ENCODE measurements around the gene PTPRT. TPM values are rescaled to one million over a fixed set of nuclear protein-coding genes. Genes with fewer than 3 reads are reported as not detected.

Gene PTPRT
- total RNA-seq, 3 donors from 2014 or later = 0.32 to 6.3 (median 4.9) TPM

DNA sequence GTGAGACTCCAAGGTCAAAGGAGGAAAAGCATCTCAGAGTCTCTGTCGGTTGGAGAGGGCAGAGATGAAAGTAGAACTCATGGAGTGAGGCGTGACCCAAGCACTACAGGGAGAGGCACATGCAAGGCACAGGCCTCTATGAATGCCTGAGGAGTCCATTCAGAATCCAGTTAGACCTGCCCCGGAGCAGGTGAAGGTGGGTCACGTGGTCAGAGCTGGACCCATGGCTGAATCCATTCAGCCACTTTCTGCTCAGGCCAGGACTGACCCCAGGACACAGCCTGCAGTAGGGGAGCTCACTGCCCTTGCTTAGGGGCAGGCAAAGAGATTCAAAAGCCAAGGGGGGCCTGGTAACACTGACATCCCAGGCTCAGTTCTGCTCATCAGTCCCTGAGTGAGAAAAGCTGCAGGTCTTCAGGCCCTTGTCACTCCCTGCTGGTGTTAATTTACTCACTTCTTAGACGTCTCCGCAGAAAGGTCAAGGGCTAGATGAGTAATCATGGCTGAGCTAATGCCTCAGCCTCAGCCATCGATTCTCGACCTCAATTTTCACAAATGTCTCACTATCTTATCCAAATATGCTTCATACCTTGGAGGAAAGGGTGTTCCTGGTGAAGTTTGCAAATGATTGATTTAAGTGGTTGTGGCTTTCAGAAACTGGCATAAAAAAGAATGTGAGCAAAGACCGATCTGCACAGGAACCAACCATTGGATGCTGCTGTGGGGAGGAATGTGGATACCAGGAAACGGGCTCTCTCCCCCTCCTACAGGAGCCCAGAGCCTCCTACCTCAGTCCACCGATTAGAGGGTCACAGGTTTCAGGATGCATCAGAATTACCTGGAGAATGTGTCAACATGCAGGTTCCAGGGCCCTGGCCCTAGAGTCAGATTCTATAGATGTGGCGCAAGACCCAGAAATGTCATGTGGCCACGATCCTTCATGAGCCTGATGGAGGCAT, 584.4 kb downstream of the PTPRT start:
- Histone ChIP-seq H3K4me1 (no peaks in the 10 kb centered on the region), H3K36me3 (no peaks in the 10 kb centered on the region), H3K27me3 (no peaks in the 10 kb centered on the region), H3K4me3 (no peak overlapping the region), H3K9me3 (no peaks in the 10 kb centered on the region), H3K27ac (no peak overlapping the region)
- intact Hi-C loops (cut with DNase I; ENCODE audit: low total_unique reads) = no loop called here
- no peak for DNase-seq (ENCODE audit: low spot score in 2 of 2)
- TF ChIP-seq POLR2AphosphoS5 (IDR thresholded peaks at IDR 0.05) (no peak), POLR2A (IDR thresholded peaks at IDR 0.05) (no peak)
- TF ChIP-seq, protein P1, sequence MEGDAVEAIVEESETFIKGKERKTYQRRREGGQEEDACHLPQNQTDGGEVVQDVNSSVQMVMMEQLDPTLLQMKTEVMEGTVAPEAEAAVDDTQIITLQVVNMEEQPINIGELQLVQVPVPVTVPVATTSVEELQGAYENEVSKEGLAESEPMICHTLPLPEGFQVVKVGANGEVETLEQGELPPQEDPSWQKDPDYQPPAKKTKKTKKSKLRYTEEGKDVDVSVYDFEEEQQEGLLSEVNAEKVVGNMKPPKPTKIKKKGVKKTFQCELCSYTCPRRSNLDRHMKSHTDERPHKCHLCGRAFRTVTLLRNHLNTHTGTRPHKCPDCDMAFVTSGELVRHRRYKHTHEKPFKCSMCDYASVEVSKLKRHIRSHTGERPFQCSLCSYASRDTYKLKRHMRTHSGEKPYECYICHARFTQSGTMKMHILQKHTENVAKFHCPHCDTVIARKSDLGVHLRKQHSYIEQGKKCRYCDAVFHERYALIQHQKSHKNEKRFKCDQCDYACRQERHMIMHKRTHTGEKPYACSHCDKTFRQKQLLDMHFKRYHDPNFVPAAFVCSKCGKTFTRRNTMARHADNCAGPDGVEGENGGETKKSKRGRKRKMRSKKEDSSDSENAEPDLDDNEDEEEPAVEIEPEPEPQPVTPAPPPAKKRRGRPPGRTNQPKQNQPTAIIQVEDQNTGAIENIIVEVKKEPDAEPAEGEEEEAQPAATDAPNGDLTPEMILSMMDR (IDR thresholded peaks at IDR 0.05) = no peak

DNA sequence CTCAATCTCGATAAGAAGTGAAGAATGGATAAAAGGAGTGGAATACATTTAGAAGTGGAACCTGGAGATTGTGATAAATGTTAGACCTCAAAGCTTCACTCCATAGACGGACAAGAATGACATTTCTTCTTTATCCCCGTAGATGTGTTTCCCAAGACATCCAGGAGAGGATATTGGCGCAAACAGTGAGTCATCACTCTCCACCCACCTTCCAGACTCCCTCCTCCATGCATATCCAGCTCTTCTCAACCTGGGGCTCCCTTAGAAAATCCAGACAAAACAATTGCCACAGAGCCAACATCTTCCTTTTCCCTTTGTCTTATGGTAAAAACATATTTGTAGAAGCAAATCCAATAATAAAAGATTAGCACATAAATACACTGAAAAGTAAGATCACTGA, 586.1 kb downstream of the PTPRT start:
- no peak for TF ChIP-seq POLR2AphosphoS5 (IDR thresholded peaks at IDR 0.05)
- TF ChIP-seq, protein P1 (IDR thresholded peaks at IDR 0.05) = no peak
- TF ChIP-seq POLR2A (IDR thresholded peaks at IDR 0.05) = no peak

DNA sequence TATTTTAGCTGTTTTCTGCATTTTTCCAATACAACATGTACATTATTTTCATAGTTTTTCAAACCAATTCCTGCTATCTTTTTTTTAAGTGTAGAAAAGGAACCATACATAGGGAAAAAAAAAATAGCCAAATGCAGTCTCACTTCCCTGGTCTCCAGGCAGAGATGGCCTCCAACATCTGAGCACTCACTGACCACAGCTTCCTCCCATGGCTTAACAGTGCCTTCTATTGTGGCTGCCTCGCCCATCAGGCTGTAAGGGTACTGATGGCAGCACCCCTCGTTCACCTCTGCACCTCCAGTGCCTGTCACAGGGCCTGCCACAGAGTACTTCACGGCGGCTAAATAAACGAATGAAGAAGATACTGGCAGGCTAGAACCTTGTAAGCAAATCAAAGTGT, 591.1 kb downstream of the PTPRT start:
- no peak for DNase-seq (ENCODE audit: low spot score in 2 of 2)
- H3K4me3 ChIP-seq = no peak overlapping the region
- H3K9me3 ChIP-seq = no peaks in the 10 kb centered on the region
- no peaks in the 10 kb centered on the region for H3K27me3 ChIP-seq
- no peaks in the 10 kb centered on the region for H3K4me1 ChIP-seq
- intact Hi-C loops (cut with DNase I; ENCODE audit: low total_unique reads) = no loop called here
- TF ChIP-seq, protein P1 (IDR thresholded peaks at IDR 0.05) = no peak
- TF ChIP-seq POLR2A (IDR thresholded peaks at IDR 0.05) (no peak), POLR2AphosphoS5 (IDR thresholded peaks at IDR 0.05) (no peak)
- H3K27ac ChIP-seq = no peak overlapping the region
- H3K36me3 ChIP-seq = no peaks in the 10 kb centered on the region

More for the DNA sequence above, 586.1 kb downstream of the PTPRT start:
- H3K4me1 ChIP-seq = no peaks in the 10 kb centered on the region
- intact Hi-C loops (cut with DNase I; ENCODE audit: low total_unique reads) = no loop called here
- H3K27ac ChIP-seq = no peak overlapping the region
- no peaks in the 10 kb centered on the region for H3K27me3 ChIP-seq
- H3K36me3 ChIP-seq = no peaks in the 10 kb centered on the region
- H3K4me3 ChIP-seq = no peak overlapping the region
- no peak for DNase-seq (ENCODE audit: low spot score in 2 of 2)
- no peaks in the 10 kb centered on the region for H3K9me3 ChIP-seq

DNA sequence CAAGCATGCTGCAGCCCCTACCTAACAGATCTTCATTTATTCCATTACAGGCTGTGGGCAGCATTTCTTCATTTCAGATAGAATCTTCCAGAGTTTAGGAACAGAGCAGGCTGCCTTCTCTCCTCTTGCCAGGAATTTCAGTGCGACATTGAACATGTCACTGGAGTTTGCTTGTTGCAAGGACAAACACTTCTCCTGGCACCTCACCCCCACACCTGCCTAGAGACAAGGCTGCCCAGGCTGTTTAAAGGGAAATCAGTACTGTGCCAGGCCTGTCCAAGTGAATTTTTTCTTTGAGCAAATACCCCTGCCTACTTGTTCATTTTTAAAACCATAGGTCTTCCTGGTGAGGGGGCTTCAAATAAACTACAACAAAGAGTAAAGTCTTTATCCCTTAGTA, 594.1 kb downstream of the PTPRT start:
- Histone ChIP-seq H3K4me1 (no peaks in the 10 kb centered on the region), H3K4me3 (no peak overlapping the region), H3K36me3 (no peaks in the 10 kb centered on the region), H3K27me3 (no peaks in the 10 kb centered on the region), H3K9me3 (no peaks in the 10 kb centered on the region), H3K27ac (no peak overlapping the region)
- no peak for DNase-seq (ENCODE audit: low spot score in 2 of 2)
- TF ChIP-seq, protein P1 (IDR thresholded peaks at IDR 0.05) = no peak
- TF ChIP-seq POLR2AphosphoS5 (IDR thresholded peaks at IDR 0.05) (no peak), POLR2A (IDR thresholded peaks at IDR 0.05) (no peak)
- intact Hi-C loops (cut with DNase I; ENCODE audit: low total_unique reads) = no loop called here

DNA sequence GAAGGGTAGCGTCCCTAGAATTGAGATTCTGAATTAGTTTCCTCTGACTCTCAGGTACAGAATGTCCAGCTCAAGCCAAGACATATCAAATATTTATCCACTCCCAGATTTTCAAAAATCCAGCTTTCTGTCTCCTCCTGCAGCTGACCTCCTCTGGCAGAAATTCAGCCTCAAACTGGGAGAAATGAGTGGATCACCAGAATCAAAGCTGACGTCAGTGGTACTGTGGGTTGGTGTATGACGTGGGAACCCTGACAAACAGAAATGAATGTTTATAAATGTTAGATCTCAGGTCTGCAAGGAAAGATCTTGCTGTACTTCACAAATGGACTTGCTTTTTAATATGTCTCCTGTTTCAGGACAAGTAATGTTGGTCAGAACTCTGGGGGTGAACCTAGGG, 595.0 kb downstream of the PTPRT start:
- H3K9me3 ChIP-seq = no peaks in the 10 kb centered on the region
- H3K27ac ChIP-seq = no peak overlapping the region
- no peaks in the 10 kb centered on the region for H3K4me1 ChIP-seq
- H3K4me3 ChIP-seq = no peak overlapping the region
- no peaks in the 10 kb centered on the region for H3K27me3 ChIP-seq
- TF ChIP-seq POLR2AphosphoS5 (IDR thresholded peaks at IDR 0.05) = no peak
- TF ChIP-seq, protein P1 (IDR thresholded peaks at IDR 0.05) = no peak
- DNase-seq (ENCODE audit: low spot score in 2 of 2) = no peak
- intact Hi-C loops (cut with DNase I; ENCODE audit: low total_unique reads) = no loop called here
- H3K36me3 ChIP-seq = no peaks in the 10 kb centered on the region

Measured in breast epithelium (tissue), 4 donors.